Measurements from ENCODE around the gene CACNA1C. TPM values are rescaled to one million over a fixed set of nuclear protein-coding genes. Genes with fewer than 3 reads are reported as not detected.

CACNA1C gene
- total RNA-seq, 2 donors from 2014 or later, result 0.84 to 10.2 TPM

DNA sequence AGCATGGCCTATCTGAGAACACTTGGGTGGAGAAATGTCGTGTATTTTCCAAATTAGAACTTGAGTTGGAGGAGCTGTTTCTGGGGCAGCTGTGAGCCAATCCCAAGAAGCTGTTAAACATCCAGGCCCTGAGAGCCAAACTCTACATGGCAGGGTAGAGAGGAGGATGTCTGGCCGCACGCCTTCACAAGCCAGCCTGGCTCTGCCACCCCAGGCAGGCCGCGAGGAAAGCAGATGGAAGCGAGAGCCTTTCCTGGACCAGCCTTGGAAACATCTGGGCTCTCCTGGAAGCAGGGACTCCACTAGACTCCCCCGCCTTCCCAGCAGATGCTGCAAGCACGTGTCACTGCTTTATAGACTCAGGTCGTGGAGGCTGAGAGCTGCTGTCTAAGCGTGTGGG, 429.2 kb downstream of the CACNA1C start:
- intact Hi-C loops (cut with DNase I), result no loop called here
- no peak overlapping the region for H3K4me3 ChIP-seq
- no peak overlapping the region for H3K27ac ChIP-seq
- DNase-seq, result no peak
- no peaks in the 10 kb centered on the region for H3K27me3 ChIP-seq
- TF ChIP-seq, protein P1, sequence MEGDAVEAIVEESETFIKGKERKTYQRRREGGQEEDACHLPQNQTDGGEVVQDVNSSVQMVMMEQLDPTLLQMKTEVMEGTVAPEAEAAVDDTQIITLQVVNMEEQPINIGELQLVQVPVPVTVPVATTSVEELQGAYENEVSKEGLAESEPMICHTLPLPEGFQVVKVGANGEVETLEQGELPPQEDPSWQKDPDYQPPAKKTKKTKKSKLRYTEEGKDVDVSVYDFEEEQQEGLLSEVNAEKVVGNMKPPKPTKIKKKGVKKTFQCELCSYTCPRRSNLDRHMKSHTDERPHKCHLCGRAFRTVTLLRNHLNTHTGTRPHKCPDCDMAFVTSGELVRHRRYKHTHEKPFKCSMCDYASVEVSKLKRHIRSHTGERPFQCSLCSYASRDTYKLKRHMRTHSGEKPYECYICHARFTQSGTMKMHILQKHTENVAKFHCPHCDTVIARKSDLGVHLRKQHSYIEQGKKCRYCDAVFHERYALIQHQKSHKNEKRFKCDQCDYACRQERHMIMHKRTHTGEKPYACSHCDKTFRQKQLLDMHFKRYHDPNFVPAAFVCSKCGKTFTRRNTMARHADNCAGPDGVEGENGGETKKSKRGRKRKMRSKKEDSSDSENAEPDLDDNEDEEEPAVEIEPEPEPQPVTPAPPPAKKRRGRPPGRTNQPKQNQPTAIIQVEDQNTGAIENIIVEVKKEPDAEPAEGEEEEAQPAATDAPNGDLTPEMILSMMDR (IDR thresholded peaks at IDR 0.05), result no peak
- no peak overlapping the region for H3K9ac ChIP-seq (ENCODE audit: low read depth in 2 of 2, low read length in 2 of 2)
- no peaks in the 10 kb centered on the region for H3K4me1 ChIP-seq
- no peaks in the 10 kb centered on the region for H3K36me3 ChIP-seq
- H3K9me3 ChIP-seq, result no peaks in the 10 kb centered on the region

GRCh38 chr12:2482938-2483660, 430.3 kb downstream of the CACNA1C start:
- Histone ChIP-seq H3K4me1 (no peaks in the 10 kb centered on the region), H3K9me3 (no peaks in the 10 kb centered on the region), H3K27me3 (no peaks in the 10 kb centered on the region), H3K9ac (ENCODE audit: low read depth in 2 of 2, low read length in 2 of 2) (no peak overlapping the region), H3K27ac (no peak overlapping the region), H3K36me3 (no peaks in the 10 kb centered on the region), H3K4me3 (no peak overlapping the region)
- TF ChIP-seq, protein P1 (IDR thresholded peaks at IDR 0.05), result no peak
- DNase-seq, result no peak
- intact Hi-C loops (cut with DNase I), result no loop called here

GRCh38 chr12:2483713-2484112, 430.9 kb downstream of the CACNA1C start:
- intact Hi-C loops (cut with DNase I), result no loop called here
- Histone ChIP-seq H3K27me3 (no peaks in the 10 kb centered on the region), H3K9me3 (no peaks in the 10 kb centered on the region), H3K27ac (no peak overlapping the region), H3K4me3 (no peak overlapping the region), H3K4me1 (no peaks in the 10 kb centered on the region), H3K9ac (ENCODE audit: low read depth in 2 of 2, low read length in 2 of 2) (no peak overlapping the region), H3K36me3 (no peaks in the 10 kb centered on the region)
- DNase-seq, result no peak
- TF ChIP-seq, protein P1 (IDR thresholded peaks at IDR 0.05), result no peak

DNA sequence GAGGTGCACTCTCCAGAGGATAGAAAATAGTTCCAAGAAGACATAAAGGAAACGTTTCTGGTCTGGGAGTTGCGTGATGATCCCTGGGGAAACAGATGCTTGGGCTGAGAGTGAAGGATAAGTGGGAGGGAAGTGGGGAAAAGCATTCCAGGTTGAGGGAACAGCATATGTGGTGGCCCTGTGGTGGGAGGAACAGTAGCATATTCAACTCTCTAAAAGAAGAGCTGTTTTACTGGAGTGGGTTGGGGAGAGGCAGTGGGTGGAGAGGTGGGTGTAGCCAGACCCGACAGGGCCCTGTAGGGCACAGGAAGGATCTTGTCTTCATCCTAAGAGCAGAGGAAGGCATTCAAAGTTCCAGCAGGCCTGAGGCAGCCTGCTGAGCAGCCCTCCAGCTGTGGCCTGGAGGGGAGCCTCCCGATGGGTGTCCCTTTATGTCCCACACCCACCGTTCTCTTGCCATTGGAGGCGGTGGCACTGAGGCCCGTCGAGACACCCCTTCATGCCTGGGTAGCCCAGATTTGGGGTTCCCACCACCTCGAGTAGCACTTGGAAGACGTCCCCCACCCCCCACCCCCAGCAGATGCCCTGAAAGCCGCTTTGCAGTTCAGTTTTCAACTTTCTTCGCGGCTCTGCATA, 431.5 kb downstream of the CACNA1C start:
- no peak overlapping the region for H3K9ac ChIP-seq (ENCODE audit: low read depth in 2 of 2, low read length in 2 of 2)
- no peak overlapping the region for H3K4me3 ChIP-seq
- H3K27me3 ChIP-seq, result no peaks in the 10 kb centered on the region
- H3K4me1 ChIP-seq, result no peaks in the 10 kb centered on the region
- DNase-seq, result no peak
- H3K9me3 ChIP-seq, result no peaks in the 10 kb centered on the region
- intact Hi-C loops (cut with DNase I), result no loop called here
- TF ChIP-seq, protein P1 (IDR thresholded peaks at IDR 0.05), result no peak
- no peaks in the 10 kb centered on the region for H3K36me3 ChIP-seq
- no peak overlapping the region for H3K27ac ChIP-seq

GRCh38 chr12:2485681-2486080, 432.9 kb downstream of the CACNA1C start:
- Histone ChIP-seq H3K9ac (ENCODE audit: low read depth in 2 of 2, low read length in 2 of 2) (no peak overlapping the region), H3K4me1 (no peaks in the 10 kb centered on the region), H3K27ac (no peak overlapping the region), H3K9me3 (no peaks in the 10 kb centered on the region), H3K27me3 (no peaks in the 10 kb centered on the region), H3K36me3 (no peaks in the 10 kb centered on the region), H3K4me3 (no peak overlapping the region)
- TF ChIP-seq, protein P1 (IDR thresholded peaks at IDR 0.05), result no peak
- intact Hi-C loops (cut with DNase I), result no loop called here
- no peak for DNase-seq
